ENCODE data around the gene CPEB3. TPM values are rescaled to one million over a fixed set of nuclear protein-coding genes. Genes with fewer than 3 reads are reported as not detected.

Gene CPEB3
- total RNA-seq, 1 experiment from 2014 or later: 2.4 TPM

DNA sequence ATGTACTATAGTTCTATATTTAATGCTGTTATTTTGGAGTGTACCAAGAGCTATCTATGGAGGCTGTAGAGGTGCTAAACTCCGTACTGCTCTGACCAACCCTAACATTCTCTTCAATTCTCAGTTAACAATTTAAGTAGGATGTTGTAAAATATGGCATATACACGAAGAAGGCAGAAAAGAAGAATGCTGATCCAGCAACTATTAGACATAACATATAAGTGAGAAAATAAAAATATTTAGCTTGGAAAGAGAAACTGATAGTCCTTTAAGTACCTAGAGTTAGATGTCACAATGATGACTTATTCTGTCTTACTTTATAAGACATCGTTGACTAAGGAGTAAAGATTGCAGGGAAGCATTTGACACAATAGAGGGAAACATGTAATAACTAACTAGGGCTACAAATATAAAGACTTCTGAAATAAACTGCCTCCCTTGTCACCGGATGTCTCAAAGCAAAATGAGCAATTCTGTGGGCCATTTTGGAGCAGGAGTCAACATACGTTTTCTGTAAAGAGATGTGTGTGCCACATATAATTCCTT lies 159.5 kb downstream of the CPEB3 start:
- intact Hi-C loops (cut with micrococcal nuclease; ENCODE audit: unreplicated experiment): no loop called here
- in situ Hi-C loops (cut with HindIII; ENCODE audit: low pct_unique_long_range_greater_than_20kb, low sequenced_read_pairs): no loop called here
- Histone ChIP-seq H3K36me3 (ENCODE audit: control insufficient read depth, insufficient read depth, low read length) (no peaks in the 10 kb centered on the region), H3K9me3 (ENCODE audit: control insufficient read depth, insufficient read depth, low read depth, low read length) (no peaks in the 10 kb centered on the region), H3K4me3 (ENCODE audit: low read depth in 2 of 2, low read length in 2 of 2) (no peak overlapping the region), H3K27ac (ENCODE audit: low read length) (no peak overlapping the region), H3K27me3 (ENCODE audit: control insufficient read depth, insufficient read depth, low read length) (no peaks in the 10 kb centered on the region), H3K4me1 (ENCODE audit: control insufficient read depth, insufficient read depth, low read length) (no peaks in the 10 kb centered on the region)
- ChIA-PET POLR2A (interaction anchor here (0.6 kb wide), 1 partner anchor 83 kb away, joined by 4 read pairs; no protein-coding TSS in a partner anchor), CTCF (no interaction called here)
- TF ChIP-seq POLR2AphosphoS5 (IDR thresholded peaks at IDR 0.05; ENCODE audit: low read depth, low read length): no peak
- TF ChIP-seq, protein P1, sequence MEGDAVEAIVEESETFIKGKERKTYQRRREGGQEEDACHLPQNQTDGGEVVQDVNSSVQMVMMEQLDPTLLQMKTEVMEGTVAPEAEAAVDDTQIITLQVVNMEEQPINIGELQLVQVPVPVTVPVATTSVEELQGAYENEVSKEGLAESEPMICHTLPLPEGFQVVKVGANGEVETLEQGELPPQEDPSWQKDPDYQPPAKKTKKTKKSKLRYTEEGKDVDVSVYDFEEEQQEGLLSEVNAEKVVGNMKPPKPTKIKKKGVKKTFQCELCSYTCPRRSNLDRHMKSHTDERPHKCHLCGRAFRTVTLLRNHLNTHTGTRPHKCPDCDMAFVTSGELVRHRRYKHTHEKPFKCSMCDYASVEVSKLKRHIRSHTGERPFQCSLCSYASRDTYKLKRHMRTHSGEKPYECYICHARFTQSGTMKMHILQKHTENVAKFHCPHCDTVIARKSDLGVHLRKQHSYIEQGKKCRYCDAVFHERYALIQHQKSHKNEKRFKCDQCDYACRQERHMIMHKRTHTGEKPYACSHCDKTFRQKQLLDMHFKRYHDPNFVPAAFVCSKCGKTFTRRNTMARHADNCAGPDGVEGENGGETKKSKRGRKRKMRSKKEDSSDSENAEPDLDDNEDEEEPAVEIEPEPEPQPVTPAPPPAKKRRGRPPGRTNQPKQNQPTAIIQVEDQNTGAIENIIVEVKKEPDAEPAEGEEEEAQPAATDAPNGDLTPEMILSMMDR (IDR thresholded peaks at IDR 0.05): no peak
- no peak for TF ChIP-seq TCF7L2 (IDR thresholded peaks at IDR 0.05; ENCODE audit: low read depth, low read length)
- no peak for TF ChIP-seq SIN3A (IDR thresholded peaks at IDR 0.05; ENCODE audit: borderline replicate concordance, insufficient read depth, low read depth, low read length)
- TF ChIP-seq, protein P2, sequence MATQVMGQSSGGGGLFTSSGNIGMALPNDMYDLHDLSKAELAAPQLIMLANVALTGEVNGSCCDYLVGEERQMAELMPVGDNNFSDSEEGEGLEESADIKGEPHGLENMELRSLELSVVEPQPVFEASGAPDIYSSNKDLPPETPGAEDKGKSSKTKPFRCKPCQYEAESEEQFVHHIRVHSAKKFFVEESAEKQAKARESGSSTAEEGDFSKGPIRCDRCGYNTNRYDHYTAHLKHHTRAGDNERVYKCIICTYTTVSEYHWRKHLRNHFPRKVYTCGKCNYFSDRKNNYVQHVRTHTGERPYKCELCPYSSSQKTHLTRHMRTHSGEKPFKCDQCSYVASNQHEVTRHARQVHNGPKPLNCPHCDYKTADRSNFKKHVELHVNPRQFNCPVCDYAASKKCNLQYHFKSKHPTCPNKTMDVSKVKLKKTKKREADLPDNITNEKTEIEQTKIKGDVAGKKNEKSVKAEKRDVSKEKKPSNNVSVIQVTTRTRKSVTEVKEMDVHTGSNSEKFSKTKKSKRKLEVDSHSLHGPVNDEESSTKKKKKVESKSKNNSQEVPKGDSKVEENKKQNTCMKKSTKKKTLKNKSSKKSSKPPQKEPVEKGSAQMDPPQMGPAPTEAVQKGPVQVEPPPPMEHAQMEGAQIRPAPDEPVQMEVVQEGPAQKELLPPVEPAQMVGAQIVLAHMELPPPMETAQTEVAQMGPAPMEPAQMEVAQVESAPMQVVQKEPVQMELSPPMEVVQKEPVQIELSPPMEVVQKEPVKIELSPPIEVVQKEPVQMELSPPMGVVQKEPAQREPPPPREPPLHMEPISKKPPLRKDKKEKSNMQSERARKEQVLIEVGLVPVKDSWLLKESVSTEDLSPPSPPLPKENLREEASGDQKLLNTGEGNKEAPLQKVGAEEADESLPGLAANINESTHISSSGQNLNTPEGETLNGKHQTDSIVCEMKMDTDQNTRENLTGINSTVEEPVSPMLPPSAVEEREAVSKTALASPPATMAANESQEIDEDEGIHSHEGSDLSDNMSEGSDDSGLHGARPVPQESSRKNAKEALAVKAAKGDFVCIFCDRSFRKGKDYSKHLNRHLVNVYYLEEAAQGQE (IDR thresholded peaks at IDR 0.05; ENCODE audit: insufficient read depth in 1 of 2, low read depth in 2 of 2, low read length in 1 of 2): no peak
- ATAC-seq: no peak
- no TSS peak for BruUV-seq (replicated peaks)
- DNase-seq (ENCODE audit: low read depth, low spot score): no peak

DNA sequence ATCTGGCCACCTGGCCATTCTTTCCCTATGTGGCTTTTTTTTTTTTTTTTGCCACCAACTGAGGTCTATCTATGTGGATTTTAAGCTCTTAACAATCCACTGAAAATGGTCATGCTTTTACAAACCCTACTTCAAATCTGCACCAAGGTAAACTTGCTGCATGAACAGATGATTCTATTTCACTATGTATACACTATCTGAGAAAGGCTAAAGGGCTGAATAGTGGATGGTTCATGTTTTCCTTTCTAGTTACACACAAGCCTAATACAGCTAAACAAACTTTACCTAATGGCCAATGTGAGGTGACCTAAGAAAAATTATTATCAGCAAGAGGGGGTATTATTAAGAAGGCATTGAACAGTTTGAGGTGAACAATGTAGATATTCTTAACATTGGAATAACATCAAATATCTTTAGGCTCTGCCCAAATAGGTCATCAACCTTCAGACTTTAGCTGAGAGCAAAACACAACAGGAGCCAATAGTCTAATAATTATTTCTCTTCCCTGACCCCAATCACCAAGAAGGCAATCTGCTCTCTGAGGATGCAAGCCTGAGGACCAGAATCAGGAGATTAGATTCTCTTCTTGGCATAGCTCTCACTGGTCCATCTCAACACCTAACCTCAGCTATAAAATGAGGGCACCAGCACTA lies 160.1 kb downstream of the CPEB3 start:
- in situ Hi-C loops (cut with HindIII; ENCODE audit: low pct_unique_long_range_greater_than_20kb, low sequenced_read_pairs): no loop called here
- H3K27ac ChIP-seq (ENCODE audit: low read length): no peak overlapping the region

More for the DNA sequence above, 160.1 kb downstream of the CPEB3 start:
- POLR2A ChIA-PET: no interaction called here
- no peak overlapping the region for H3K4me3 ChIP-seq (ENCODE audit: low read depth in 2 of 2, low read length in 2 of 2)
- DNase-seq (ENCODE audit: low read depth, low spot score) (no peak), ATAC-seq (no peak)
- intact Hi-C loops (cut with micrococcal nuclease; ENCODE audit: unreplicated experiment): no loop called here
- H3K27me3 ChIP-seq (ENCODE audit: control insufficient read depth, insufficient read depth, low read length): no peaks in the 10 kb centered on the region
- no peaks in the 10 kb centered on the region for H3K36me3 ChIP-seq (ENCODE audit: control insufficient read depth, insufficient read depth, low read length)
- BruUV-seq (replicated peaks): no TSS peak
- TF ChIP-seq, protein P1 (IDR thresholded peaks at IDR 0.05): no peak
- TF ChIP-seq, protein P2 (IDR thresholded peaks at IDR 0.05; ENCODE audit: insufficient read depth in 1 of 2, low read depth in 2 of 2, low read length in 1 of 2): no peak
- TF ChIP-seq SIN3A (IDR thresholded peaks at IDR 0.05; ENCODE audit: borderline replicate concordance, insufficient read depth, low read depth, low read length) (no peak), TCF7L2 (IDR thresholded peaks at IDR 0.05; ENCODE audit: low read depth, low read length) (no peak), POLR2AphosphoS5 (IDR thresholded peaks at IDR 0.05; ENCODE audit: low read depth, low read length) (no peak)
- H3K4me1 ChIP-seq (ENCODE audit: control insufficient read depth, insufficient read depth, low read length): no peaks in the 10 kb centered on the region
- H3K9me3 ChIP-seq (ENCODE audit: control insufficient read depth, insufficient read depth, low read depth, low read length): no peaks in the 10 kb centered on the region
- CTCF ChIA-PET: no interaction called here
